ENCODE results near the gene PRTN3.
A peak's percentile ranks its signal among the peaks of the same experiment; 100 is the strongest.
"Not testable (repeated sequence)": the region's sequence is repeated elsewhere in the genome, so short reads cannot be mapped to it uniquely, and the experiment has no call there.

PRTN3 gene

DNA sequence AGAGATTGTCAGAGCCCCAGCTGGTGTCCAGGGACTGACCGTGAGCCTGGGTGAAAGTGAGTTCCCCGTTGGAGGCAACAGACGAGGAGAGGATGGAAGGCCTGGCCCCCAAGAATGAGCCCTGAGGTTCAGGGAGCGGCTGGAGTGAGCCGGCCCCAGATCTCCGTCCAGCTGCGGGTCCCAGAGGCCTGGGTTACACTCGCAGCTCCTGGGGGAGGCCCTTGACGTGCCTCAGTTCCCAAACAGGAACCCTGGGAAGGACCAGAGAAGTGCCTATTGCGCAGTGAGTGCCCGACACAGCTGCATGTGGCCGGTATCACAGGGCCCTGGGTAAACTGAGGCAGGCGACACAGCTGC is 10.2 kb downstream of the PRTN3 start:
- Histone ChIP-seq H3K9me3 (replicated peaks in 1 of 2; ENCODE audit: control insufficient read depth in 2 of 2, insufficient read depth in 1 of 2, low read depth in 1 of 2, low read length in 2 of 2) (no peaks in the 10 kb centered on the region), H3K27ac (replicated peaks; ENCODE audit: low read length) (no peak overlapping the region)
- no CpG with 5 or more reads among the region's 13 CpGs for WGBS, 2 donors (ENCODE audit: extremely low coverage in 2 of 2, insufficient read length in 2 of 2, insufficient replicate concordance in 1 of 2)

DNA sequence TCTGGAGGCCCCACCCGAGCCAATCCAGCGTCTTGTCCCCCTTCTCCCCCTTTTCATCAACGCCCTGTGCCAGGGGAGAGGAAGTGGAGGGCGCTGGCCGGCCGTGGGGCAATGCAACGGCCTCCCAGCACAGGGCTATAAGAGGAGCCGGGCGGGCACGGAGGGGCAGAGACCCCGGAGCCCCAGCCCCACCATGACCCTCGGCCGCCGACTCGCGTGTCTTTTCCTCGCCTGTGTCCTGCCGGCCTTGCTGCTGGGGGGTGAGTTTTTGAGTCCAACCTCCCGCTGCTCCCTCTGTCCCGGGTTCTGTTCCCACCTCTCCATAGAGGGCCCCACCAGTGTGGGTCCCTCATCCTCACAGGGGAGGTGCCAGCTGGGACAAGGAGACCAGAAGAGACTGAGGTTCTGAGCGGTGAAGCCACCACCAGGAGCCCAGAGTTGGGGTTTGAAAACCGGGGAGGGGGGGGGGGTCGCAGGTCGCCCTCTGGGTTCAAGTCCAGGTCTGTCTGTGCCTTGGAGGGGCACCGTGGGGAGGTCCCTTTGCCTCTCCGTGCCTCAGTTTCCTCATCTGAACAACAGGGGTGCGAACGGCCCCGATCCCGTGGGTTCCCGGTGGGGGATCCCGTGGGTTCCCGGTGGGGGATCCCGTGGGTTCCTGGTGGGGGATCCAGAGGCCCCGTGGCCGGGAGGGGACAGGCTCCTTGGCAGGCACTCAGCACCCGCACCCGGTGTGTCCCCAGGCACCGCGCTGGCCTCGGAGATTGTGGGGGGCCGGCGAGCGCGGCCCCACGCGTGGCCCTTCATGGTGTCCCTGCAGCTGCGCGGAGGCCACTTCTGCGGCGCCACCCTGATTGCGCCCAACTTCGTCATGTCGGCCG is 11.6 kb downstream of the PRTN3 start, which contains the start of gene ELANE:
ELANE (plus strand) TSS at position 168 of the 878 bp plus-strand sequence; CDS start at position 194, 26 bp downstream.
- Histone ChIP-seq H3K9ac (ENCODE audit: low read depth, low read length, poor library complexity) (no peak within 1 kb of the TSS), H3K4ac (ENCODE audit: low read length) (peak within 1 kb of the TSS; percentile 66)
- WGBS, 2 donors (ENCODE audit: extremely low coverage in 2 of 2, insufficient read length in 2 of 2, insufficient replicate concordance in 1 of 2): no CpG with 5 or more reads among the region's 55 CpGs

More for the DNA sequence above, 10.2 kb downstream of the PRTN3 start:
- H3K4me1 ChIP-seq (ENCODE audit: control insufficient read depth in 2 of 2, insufficient read depth in 1 of 2, low read depth in 1 of 2, low read length in 2 of 2): peaks cover 2 to 4% of the 10 kb centered on the region in 2 donors
- H3K79me1 ChIP-seq (ENCODE audit: low read depth, low read length): peaks cover 2% of the 10 kb centered on the region
- H2BK15ac ChIP-seq (ENCODE audit: low read length): peak overlapping the region; percentile 94
- peak overlapping the region; percentile 43 for H4K8ac ChIP-seq (ENCODE audit: low read depth, low read length)
- H3K36me3 ChIP-seq (replicated peaks in 1 of 2; ENCODE audit: control insufficient read depth in 2 of 2, insufficient read depth in 2 of 2, low read length in 2 of 2): no peaks in the 10 kb centered on the region
- no peak overlapping the region for H4K91ac ChIP-seq (ENCODE audit: low read depth, low read length, poor library complexity)
- H2BK12ac ChIP-seq (ENCODE audit: low read length): no peak overlapping the region
- peak overlapping the region; percentile 74 for H3K18ac ChIP-seq (ENCODE audit: low read length)
- H2AFZ ChIP-seq (ENCODE audit: low read length): peak overlapping the region; percentile 86
- H3K14ac ChIP-seq (ENCODE audit: low read length): no peak overlapping the region
- no peak overlapping the region for H3K4me2 ChIP-seq (ENCODE audit: insufficient read depth, low read length, poor library complexity, severe bottlenecking)
- no peak overlapping the region for H3K23ac ChIP-seq (ENCODE audit: low read depth, low read length, poor library complexity)
- peak overlapping the region; percentile 13 for H2BK5ac ChIP-seq (ENCODE audit: low read length)
- peak overlapping the region; percentile 84 for H2AK5ac ChIP-seq (ENCODE audit: low read depth, low read length)
- H3K27me3 ChIP-seq (ENCODE audit: control insufficient read depth in 3 of 3, insufficient read depth in 3 of 3, low read depth in 1 of 3, low read length in 3 of 3): peaks cover 0 to 23% (median 0%) of the 10 kb centered on the region in 3 experiments
- no peak overlapping the region for H2BK120ac ChIP-seq (ENCODE audit: low read depth, low read length)
- no peak overlapping the region for H3K4ac ChIP-seq (ENCODE audit: low read length)
- no peak overlapping the region for H3K4me3 ChIP-seq (ENCODE audit: low read length in 2 of 2)
- H3K9ac ChIP-seq (ENCODE audit: low read depth, low read length, poor library complexity): no peak overlapping the region
- DNase-seq (ENCODE audit: low spot score): no peak

DNA sequence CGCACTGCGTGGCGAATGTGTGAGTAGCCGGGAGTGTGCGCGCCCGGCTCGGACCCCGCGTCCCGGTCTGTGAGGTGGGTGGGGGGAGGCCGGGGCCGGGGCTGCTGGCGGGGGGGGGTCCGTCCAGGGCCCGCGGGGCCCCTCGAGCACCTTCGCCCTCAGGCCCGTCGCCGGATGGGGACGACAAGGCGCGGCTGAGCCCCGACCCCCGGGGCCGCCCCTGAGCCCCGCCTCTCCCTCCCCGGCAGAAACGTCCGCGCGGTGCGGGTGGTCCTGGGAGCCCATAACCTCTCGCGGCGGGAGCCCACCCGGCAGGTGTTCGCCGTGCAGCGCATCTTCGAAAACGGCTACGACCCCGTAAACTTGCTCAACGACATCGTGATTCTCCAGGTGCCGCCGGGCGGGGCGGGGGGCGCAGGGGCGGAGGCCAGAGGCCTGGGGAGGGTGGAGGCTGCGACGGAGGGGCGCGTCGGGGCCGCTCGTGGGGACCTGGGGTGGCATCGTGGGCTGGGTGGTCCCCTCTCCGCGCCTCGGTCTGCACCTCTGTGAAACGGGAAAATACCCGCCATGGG is 12.3 kb downstream of the PRTN3 start:
- no CpG with 5 or more reads among the region's 67 CpGs for WGBS, 2 donors (ENCODE audit: extremely low coverage in 2 of 2, insufficient read length in 2 of 2, insufficient replicate concordance in 1 of 2)
- Histone ChIP-seq H2BK15ac (ENCODE audit: low read length) (no peak overlapping the region), H3K79me1 (ENCODE audit: low read depth, low read length) (no peaks in the 10 kb centered on the region), H2AK5ac (ENCODE audit: low read depth, low read length) (peak overlapping the region; percentile 46), H3K9ac (ENCODE audit: low read depth, low read length, poor library complexity) (no peak overlapping the region), H2AFZ (ENCODE audit: low read length) (no peak overlapping the region), H3K4me3 (ENCODE audit: low read length in 2 of 2) (no peak overlapping the region), H3K27me3 (ENCODE audit: control insufficient read depth in 3 of 3, insufficient read depth in 3 of 3, low read depth in 1 of 3, low read length in 3 of 3) (peaks cover 0 to 6% (median 0%) of the 10 kb centered on the region in 3 experiments), H3K4me2 (ENCODE audit: insufficient read depth, low read length, poor library complexity, severe bottlenecking) (no peak overlapping the region), H2BK5ac (ENCODE audit: low read length) (no peak overlapping the region), H2BK120ac (ENCODE audit: low read depth, low read length) (no peak overlapping the region), H3K27ac (replicated peaks; ENCODE audit: low read length) (no peak overlapping the region), H3K18ac (ENCODE audit: low read length) (no peak overlapping the region), H3K23ac (ENCODE audit: low read depth, low read length, poor library complexity) (no peak overlapping the region), H3K4me1 (ENCODE audit: control insufficient read depth in 2 of 2, insufficient read depth in 1 of 2, low read depth in 1 of 2, low read length in 2 of 2) (peaks cover 0 to 3% of the 10 kb centered on the region in 2 donors), H3K9me3 (replicated peaks in 1 of 2; ENCODE audit: control insufficient read depth in 2 of 2, insufficient read depth in 1 of 2, low read depth in 1 of 2, low read length in 2 of 2) (no peaks in the 10 kb centered on the region), H4K8ac (ENCODE audit: low read depth, low read length) (no peak overlapping the region), H2BK12ac (ENCODE audit: low read length) (no peak overlapping the region), H4K91ac (ENCODE audit: low read depth, low read length, poor library complexity) (no peak overlapping the region), H3K4ac (ENCODE audit: low read length) (no peak overlapping the region), H3K36me3 (replicated peaks in 1 of 2; ENCODE audit: control insufficient read depth in 2 of 2, insufficient read depth in 2 of 2, low read length in 2 of 2) (no peaks in the 10 kb centered on the region), H3K14ac (ENCODE audit: low read length) (no peak overlapping the region)
- no peak for DNase-seq (ENCODE audit: low spot score)

More for the DNA sequence above, 11.6 kb downstream of the PRTN3 start, which contains the start of gene ELANE:
- no peak within 1 kb of the TSS for H3K27ac ChIP-seq (replicated peaks; ENCODE audit: low read length)
- H3K18ac ChIP-seq (ENCODE audit: low read length): peak within 1 kb of the TSS; percentile 57
- H2BK120ac ChIP-seq (ENCODE audit: low read depth, low read length): no peak within 1 kb of the TSS
- no peak within 1 kb of the TSS for H4K8ac ChIP-seq (ENCODE audit: low read depth, low read length)
- no peak within 1 kb of the TSS for H4K91ac ChIP-seq (ENCODE audit: low read depth, low read length, poor library complexity)
- peaks cover 0 to 3% of the 10 kb centered on the region in 2 donors for H3K4me1 ChIP-seq (ENCODE audit: control insufficient read depth in 2 of 2, insufficient read depth in 1 of 2, low read depth in 1 of 2, low read length in 2 of 2)
- no peak within 1 kb of the TSS for H3K4me3 ChIP-seq (ENCODE audit: low read length in 2 of 2)
- H2BK12ac ChIP-seq (ENCODE audit: low read length): peak within 1 kb of the TSS; percentile 41
- peaks cover 0 to 12% (median 0%) of the 10 kb centered on the region in 3 experiments for H3K27me3 ChIP-seq (ENCODE audit: control insufficient read depth in 3 of 3, insufficient read depth in 3 of 3, low read depth in 1 of 3, low read length in 3 of 3)
- no peaks in the 10 kb centered on the region for H3K36me3 ChIP-seq (replicated peaks in 1 of 2; ENCODE audit: control insufficient read depth in 2 of 2, insufficient read depth in 2 of 2, low read length in 2 of 2)
- H3K14ac ChIP-seq (ENCODE audit: low read length): no peak within 1 kb of the TSS
- no peaks in the 10 kb centered on the region for H3K9me3 ChIP-seq (replicated peaks in 1 of 2; ENCODE audit: control insufficient read depth in 2 of 2, insufficient read depth in 1 of 2, low read depth in 1 of 2, low read length in 2 of 2)
- no peak for DNase-seq (ENCODE audit: low spot score)
- peak within 1 kb of the TSS; percentile 90 for H2AK5ac ChIP-seq (ENCODE audit: low read depth, low read length)
- no peak within 1 kb of the TSS for H2AFZ ChIP-seq (ENCODE audit: low read length)
- peak within 1 kb of the TSS; percentile 58 for H2BK15ac ChIP-seq (ENCODE audit: low read length)
- no peak within 1 kb of the TSS for H3K23ac ChIP-seq (ENCODE audit: low read depth, low read length, poor library complexity)
- no peak within 1 kb of the TSS for H2BK5ac ChIP-seq (ENCODE audit: low read length)
- no peaks in the 10 kb centered on the region for H3K79me1 ChIP-seq (ENCODE audit: low read depth, low read length)
- H3K4me2 ChIP-seq (ENCODE audit: insufficient read depth, low read length, poor library complexity, severe bottlenecking): no peak within 1 kb of the TSS

DNA sequence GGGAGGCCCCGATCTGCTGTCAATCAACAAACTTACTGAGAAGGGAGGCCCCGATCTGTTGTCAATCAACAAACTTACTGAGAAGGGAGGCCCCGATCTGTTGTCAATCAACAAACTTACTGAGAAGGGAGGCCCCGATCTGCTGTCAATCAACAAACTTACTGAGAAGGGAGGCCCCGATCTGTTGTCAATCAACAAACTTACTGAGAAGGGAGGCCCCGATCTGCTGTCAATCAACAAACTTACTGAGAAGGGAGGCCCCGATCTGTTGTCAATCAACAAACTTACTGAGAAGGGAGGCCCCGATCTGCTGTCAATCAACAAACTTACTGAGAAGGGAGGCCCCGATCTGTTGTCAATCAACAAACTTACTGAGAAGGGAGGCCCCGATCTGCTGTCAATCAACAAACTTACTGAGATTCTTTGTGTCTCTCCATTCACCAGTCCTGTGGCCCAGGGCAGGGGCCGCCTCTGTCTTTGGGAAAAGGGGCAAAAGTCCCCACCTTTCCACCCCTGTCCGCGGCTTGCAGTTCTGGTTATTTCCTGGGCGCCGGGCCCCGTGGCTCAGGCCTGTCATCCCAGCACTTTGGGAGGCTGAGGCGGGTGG is 12.9 kb downstream of the PRTN3 start:
- not testable (repeated sequence) for DNase-seq (ENCODE audit: low spot score); H4K91ac ChIP-seq (ENCODE audit: low read depth, low read length, poor library complexity); H3K23ac ChIP-seq (ENCODE audit: low read depth, low read length, poor library complexity); H2BK5ac ChIP-seq (ENCODE audit: low read length); H3K27me3 ChIP-seq (ENCODE audit: control insufficient read depth in 3 of 3, insufficient read depth in 3 of 3, low read depth in 1 of 3, low read length in 3 of 3); H2BK15ac ChIP-seq (ENCODE audit: low read length); H2BK12ac ChIP-seq (ENCODE audit: low read length); H3K36me3 ChIP-seq (replicated peaks in 1 of 2; ENCODE audit: control insufficient read depth in 2 of 2, insufficient read depth in 2 of 2, low read length in 2 of 2); H3K4ac ChIP-seq (ENCODE audit: low read length); H3K9me3 ChIP-seq (replicated peaks in 1 of 2; ENCODE audit: control insufficient read depth in 2 of 2, insufficient read depth in 1 of 2, low read depth in 1 of 2, low read length in 2 of 2); H3K4me2 ChIP-seq (ENCODE audit: insufficient read depth, low read length, poor library complexity, severe bottlenecking); H3K4me3 ChIP-seq (ENCODE audit: low read length in 2 of 2); H3K14ac ChIP-seq (ENCODE audit: low read length); H3K4me1 ChIP-seq (ENCODE audit: control insufficient read depth in 2 of 2, insufficient read depth in 1 of 2, low read depth in 1 of 2, low read length in 2 of 2); H3K79me1 ChIP-seq (ENCODE audit: low read depth, low read length); H2BK120ac ChIP-seq (ENCODE audit: low read depth, low read length); H4K8ac ChIP-seq (ENCODE audit: low read depth, low read length); H3K9ac ChIP-seq (ENCODE audit: low read depth, low read length, poor library complexity); H3K27ac ChIP-seq (replicated peaks; ENCODE audit: low read length); H2AFZ ChIP-seq (ENCODE audit: low read length); H2AK5ac ChIP-seq (ENCODE audit: low read depth, low read length); H3K18ac ChIP-seq (ENCODE audit: low read length)
- no CpG with 5 or more reads among the region's 17 CpGs for WGBS, 2 donors (ENCODE audit: extremely low coverage in 2 of 2, insufficient read length in 2 of 2, insufficient replicate concordance in 1 of 2)

Data from neuronal stem cell (in vitro differentiated cells).